CMK (cell line): ENCODE results near the gene TCF3.

ENCODE experiments used
- DNase-seq: peaks from one replicate; pipeline ENCODE4 v3.0.0-alpha.2; 2010; ENCODE audit warnings: low read depth

The TCF3 gene

GRCh38 chr19:1630012-1630411 is 22.4 kb downstream of the TCF3 start:
- DNase-seq: no peak

DNA sequence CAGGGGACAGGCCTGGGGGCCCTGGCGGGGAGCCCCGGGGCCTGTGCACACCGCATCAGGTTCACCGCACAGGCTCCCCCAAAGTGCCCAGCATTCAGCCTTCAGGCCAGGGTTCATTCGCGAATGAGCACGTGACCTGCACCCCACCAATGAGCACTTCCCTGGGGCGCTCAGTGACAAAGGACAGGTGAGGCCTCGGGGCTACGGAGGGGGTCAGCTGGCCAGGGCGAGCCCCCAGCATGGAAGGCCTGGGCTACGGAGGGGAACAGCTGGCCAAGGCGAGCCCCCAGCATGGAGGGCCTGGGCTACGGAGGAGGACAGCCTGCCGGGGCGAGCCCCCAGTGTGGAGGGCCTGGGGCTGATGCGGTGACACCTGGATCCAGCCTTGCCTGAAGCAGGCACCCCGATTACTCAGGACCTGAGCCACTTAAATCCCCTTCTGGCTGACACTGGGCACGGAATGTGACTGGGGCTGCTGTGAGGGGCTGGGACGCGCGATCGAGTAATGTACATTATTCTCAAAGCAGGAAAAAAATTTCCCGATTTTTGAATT is 23.1 kb downstream of the TCF3 start:
- DNase-seq: no peak

GRCh38 chr19:1627194-1627593 is 25.2 kb downstream of the TCF3 start:
- no peak for DNase-seq

DNA sequence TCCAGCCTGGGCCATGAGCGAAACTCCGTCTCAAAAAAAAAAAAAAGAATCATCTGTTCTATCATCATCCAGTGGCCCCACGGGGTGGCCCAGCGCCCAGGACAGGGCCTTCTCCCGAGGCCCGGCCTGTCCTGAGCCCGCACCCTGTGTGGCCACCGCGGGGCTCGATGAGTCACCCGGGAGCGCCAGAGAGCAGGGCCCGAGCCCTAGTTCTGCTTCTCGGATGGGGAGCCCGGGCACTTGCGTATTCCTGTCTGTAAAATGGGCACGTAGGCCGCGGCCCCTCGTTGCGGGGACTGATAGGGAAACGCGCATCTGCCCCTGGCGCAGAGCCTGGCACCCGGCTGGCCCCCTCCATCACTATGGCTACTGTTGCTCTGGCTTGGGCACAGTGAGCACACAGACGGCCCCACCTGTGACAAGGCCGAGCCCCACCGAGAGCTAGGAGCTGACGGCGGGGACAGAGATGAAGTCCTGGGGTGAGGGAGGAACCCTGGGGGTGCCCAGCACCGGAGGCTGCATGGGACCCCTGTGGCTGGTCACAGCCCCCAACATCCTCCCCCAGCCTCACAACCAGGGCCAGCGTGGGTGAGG is 25.9 kb downstream of the TCF3 start:
- no peak for DNase-seq

DNA sequence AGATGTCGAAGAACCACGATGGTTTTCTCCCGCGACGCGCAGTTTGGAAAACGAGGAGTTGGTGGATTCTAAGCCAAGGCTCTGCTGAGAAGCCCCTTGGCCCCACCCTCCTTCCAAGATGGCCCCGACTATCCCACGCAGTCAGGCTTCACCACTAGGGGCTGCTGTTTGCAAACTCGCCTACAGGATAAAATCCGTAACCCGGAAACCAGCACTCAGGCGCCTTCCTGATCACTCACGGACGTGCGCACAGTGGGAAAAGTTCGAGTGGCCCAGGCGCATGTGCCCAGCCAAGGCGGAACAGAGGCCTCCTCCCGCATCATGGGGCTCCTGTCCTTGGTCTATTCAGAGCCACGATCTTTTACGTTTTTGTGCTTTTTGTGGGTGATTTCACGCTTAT is 28.0 kb downstream of the TCF3 start:
- DNase-seq: no peak

DNA sequence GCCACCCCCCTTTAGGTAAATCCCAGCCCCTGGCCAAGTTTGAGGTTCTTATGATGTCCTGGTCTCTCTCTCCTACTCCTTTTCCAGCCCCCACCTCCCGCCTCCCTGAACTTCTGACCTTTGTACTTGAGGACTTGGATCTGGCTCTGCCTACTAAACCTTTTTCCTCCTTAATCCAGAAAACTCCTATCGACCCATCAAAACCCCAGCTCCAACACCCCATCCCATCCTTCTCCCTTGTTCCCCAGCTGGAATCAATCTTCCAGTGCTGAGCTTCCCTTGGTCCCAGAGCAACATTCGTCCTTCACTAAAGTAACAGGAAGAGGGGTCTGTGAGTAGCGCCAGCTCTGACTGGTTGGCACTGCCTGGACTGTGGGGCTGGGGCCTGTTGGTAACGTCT is 29.9 kb downstream of the TCF3 start:
- DNase-seq: no peak

DNA sequence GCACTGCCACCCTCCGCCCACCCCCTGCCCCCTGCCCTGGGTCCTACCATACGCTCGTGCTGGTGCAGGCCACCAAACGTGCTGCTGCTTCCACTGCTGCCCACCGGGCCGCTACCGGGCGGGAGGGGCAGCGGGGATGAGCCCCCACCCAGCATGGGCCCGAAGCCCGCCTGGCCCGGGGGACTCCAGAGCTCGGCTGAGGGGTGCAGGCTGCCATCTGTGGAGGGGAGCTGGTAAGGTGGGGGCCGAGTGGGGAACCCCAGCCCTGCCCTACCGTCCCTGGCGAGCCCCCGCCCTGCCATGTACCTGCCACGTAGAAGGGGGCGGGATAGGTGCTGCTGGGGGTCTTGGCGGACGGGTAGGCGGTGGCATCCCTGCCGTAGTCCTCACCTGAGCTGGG is 30.4 kb downstream of the TCF3 start:
- no peak for DNase-seq

- no peak for DNase-seq
Measured at GRCh38 chr19:1621574-1621973, 30.8 kb downstream of the TCF3 start.

GRCh38 chr19:1621021-1621420 is 31.4 kb downstream of the TCF3 start:
- no peak for DNase-seq

DNA sequence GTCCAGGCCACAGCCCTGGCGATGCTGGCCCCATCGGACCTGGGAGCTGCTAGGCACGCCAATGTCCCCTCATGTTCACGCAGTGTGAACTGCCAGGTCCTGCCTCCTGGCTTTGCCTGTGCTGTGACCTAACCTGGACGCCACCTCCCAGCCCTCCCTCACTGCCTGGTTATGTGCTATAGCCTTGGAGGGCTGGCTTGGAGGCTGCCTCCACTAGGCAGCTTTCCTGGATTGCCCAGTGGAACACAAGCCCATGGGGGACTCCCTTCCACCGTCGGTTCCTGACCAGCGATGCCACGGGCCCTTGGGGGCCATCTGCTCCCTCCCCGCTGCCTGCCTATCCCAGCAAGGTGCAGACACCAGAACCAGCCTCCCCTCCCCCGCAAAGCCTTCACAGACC is 31.9 kb downstream of the TCF3 start:
- DNase-seq: no peak

GRCh38 chr19:1619703-1620102 is 32.7 kb downstream of the TCF3 start:
- DNase-seq: no peak

DNA sequence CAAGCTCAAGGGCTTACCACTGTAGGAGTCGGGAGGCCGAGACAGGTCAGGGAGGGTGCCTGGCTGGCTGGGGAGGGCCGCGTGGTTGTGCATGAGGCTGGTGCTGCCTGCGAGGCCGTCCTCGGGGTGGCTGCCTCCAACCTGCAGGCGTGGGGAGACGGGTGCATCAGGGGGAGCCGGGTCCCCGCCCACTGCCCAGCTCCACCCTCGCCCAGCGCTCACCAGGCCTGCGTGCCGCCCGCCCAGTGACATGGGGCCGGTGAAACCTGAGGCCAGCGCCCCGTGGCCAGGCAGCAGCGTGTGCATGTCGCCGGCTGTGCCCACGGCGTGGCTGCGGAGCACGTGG is 33.3 kb downstream of the TCF3 start:
- no peak for DNase-seq

DNA sequence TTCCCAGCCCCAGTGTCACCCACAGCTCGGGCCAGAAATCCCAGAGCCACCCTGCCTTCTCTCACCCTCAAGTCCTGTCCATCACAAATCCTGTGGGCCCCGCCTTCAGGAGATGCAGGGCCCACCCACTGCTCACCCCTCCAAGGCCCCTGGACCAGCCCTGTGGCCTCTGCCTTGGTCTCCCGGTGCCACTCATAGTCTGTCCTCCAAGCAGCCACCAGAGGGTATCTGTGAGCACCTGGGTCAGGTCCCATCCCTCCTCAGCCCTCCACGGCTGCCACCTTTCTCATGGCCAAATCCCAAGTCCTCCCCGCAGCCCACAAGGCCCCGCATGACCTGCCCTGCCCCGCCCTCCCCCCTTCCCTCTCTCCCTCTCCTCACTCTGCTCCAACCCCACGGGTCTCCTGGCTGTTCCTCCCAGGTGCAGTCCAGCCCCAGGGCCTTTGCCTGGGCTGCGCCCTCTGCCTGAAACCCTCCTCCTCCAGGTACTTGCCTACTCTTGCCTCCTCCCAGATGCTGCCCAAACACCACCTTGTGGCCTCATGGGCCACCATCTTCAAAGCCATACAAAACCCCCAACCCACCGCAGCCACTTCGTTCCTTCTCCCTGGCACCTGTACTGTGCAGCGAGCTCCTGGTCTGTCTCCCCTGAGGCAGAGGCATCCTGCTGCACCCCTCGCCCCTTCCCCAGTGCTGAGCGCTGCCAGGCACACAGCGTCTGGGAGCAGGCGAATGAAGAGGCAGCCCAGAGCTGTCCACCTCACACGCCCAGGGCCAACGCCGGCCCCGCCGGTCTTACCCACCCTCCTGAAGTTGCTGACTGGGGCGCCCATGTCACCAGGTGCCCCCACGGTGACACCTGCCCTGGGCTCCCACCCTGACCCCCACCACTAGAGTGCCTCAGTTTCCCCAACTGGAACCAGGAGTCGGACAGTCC is 34.0 kb downstream of the TCF3 start:
- no peak for DNase-seq

- DNase-seq: no peak
Measured at GRCh38 chr19:1616875-1617274, 35.5 kb downstream of the TCF3 start.

DNA sequence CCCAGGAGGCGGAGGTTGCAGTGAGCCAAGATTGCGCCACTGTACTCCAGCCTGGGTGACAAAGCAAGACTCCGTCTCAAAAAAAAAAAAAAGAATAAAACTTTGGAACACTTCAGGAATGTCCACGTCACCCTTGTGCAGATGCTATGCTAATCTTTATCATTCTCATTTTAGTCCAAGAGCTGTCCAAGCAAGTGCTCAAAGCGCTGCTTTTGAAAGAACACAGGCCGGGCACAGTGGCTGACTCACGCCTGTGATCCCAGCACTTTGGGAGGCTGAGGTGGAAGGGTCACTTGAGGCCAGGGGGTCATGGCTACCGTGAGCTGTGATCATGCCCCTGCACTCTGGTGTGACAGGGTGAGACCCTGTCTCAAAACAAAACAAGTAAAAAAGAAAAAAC is 36.0 kb downstream of the TCF3 start:
- DNase-seq: no peak

DNA sequence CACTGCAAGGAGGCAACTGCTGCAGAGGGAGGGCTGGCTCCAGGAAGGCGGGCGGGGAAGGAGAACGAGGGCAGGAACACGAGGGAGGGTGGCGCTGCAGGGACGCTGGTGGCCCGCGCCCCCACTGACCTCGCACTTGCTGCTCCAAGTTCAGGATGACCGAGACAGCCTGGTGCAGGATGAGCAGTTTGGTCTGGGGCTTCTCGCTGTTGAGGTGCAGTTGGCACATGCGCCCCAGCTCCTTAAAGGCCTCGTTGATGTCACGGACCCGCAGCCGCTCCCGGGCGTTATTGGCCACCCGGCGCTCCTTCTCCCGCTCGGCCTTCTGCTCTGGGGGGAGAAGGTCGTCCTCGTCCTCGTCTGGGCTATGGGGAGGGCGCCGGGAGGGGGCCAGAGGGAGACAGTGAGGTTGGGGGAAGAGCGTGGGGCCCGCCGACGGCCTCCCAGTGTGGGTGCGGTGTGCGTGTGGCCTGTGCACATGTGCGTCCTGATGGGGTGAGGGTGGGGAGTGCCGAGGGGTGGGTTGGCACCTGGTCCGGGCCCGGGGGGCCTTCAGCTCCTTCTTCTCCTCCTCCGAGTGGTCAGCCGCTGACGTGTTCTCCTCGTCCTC is 37.2 kb downstream of the TCF3 start:
- DNase-seq: no peak

- DNase-seq: no peak
Measured at GRCh38 chr19:1613808-1614570, 38.4 kb downstream of the TCF3 start.

DNA sequence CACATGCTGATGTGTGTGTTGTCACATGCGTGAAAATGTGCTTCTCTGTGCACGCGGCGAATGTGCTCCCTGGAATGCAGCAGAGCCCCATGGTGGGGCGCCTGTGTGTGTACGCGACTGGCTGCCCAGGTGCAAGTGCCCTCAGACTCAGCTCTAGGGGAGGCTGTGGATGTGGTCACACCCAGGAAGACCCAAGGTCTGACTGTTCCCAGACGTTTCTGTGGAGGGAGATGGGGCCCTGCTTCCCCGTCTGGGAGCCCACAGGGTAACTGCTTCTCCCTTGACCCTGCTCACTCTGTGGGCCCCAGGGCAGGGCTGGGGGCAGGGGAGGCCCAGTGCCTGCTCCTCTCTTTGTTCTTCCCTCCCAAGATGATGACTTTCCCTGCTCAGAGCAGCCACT is 39.3 kb downstream of the TCF3 start:
- DNase-seq: no peak

GRCh38 chr19:1612114-1613086 is 40.0 kb downstream of the TCF3 start:
- DNase-seq: no peak

DNA sequence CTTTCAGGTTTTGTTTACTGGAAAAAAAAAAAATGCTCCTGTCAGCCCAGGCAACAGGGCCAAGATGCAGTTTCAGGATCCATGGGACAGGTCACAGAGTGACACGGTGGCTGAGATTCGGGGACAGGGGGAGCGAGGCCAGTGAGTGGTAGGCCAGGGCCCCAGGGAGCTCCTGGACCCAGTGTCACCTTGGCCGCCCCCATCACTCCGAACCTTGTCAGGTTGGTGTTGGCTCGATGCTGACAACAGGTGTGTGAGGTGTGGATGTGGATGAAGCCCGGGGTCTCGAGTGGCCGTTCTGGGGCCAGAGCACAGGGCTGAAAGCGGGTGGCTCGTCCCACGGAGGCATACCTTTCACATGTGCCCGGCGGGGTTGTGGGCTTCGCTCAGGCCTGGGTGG is 41.1 kb downstream of the TCF3 start:
- no peak for DNase-seq

DNA sequence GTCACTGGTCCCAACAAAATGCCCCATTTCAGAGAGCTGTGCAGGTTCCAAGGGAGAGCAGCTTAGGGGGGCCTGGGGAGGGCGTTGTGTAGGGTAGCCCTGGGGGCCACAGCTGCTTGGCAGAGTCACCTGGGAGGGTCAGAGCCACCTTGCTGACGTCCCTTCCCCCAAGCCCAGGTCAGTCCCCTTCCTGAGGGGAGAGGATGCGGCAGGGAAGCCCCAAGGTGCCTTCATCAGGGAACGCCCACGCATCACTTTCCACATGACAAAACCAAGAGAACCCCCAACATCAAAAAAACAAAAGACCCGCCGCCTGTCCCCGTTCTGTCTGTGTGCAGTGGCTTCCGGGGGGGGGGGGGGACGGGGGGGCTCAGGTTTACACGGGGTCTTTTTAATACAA is 41.8 kb downstream of the TCF3 start:
- no peak for DNase-seq
